Measurements from ENCODE around the gene CNNM4.

The CNNM4 gene

GRCh38 chr2:96841701-96842495, 81.2 kb downstream of the CNNM4 start:
- H3K4me3 ChIP-seq (ENCODE audit: low read depth, low read length): no peak overlapping the region
- TF ChIP-seq CTCF (IDR thresholded peaks at IDR 0.05; ENCODE audit: low read depth, low read length, missing control alignments): no peak
- no peak for DNase-seq (ENCODE audit: low read depth)

- no peak for DNase-seq (ENCODE audit: low read depth)
- TF ChIP-seq CTCF (IDR thresholded peaks at IDR 0.05; ENCODE audit: low read depth, low read length, missing control alignments): no peak
These were observed 81.9 kb downstream of the CNNM4 start for GRCh38 chr2:96842600-96842999.

GRCh38 chr2:96843538-96844268, 83.0 kb downstream of the CNNM4 start, which contains the start of gene ANKRD23:
Gene ANKRD23, minus strand, starts transcription at chr2:96844021. Its CDS starts 29 bp downstream, at chr2:96843992.
- H3K4me3 ChIP-seq (ENCODE audit: low read depth, low read length): no peak within 1 kb of the TSS
- DNase-seq (ENCODE audit: low read depth): no peak
- TF ChIP-seq CTCF (IDR thresholded peaks at IDR 0.05; ENCODE audit: low read depth, low read length, missing control alignments): no peak

More at GRCh38 chr2:96842600-96842999, 81.9 kb downstream of the CNNM4 start:
- H3K4me3 ChIP-seq (ENCODE audit: low read depth, low read length): no peak overlapping the region

- no peak for DNase-seq (ENCODE audit: low read depth)
- no peak for TF ChIP-seq CTCF (IDR thresholded peaks at IDR 0.05; ENCODE audit: low read depth, low read length, missing control alignments)
These were observed 83.7 kb downstream of the CNNM4 start for GRCh38 chr2:96844405-96844808.

GRCh38 chr2:96846825-96847224, 86.1 kb downstream of the CNNM4 start:
- H3K4me3 ChIP-seq (ENCODE audit: low read depth, low read length): no peak overlapping the region
- TF ChIP-seq CTCF (IDR thresholded peaks at IDR 0.05; ENCODE audit: low read depth, low read length, missing control alignments): no peak
- no peak for DNase-seq (ENCODE audit: low read depth)

More at GRCh38 chr2:96844405-96844808, 83.7 kb downstream of the CNNM4 start:
- no peak overlapping the region for H3K4me3 ChIP-seq (ENCODE audit: low read depth, low read length)

DNA sequence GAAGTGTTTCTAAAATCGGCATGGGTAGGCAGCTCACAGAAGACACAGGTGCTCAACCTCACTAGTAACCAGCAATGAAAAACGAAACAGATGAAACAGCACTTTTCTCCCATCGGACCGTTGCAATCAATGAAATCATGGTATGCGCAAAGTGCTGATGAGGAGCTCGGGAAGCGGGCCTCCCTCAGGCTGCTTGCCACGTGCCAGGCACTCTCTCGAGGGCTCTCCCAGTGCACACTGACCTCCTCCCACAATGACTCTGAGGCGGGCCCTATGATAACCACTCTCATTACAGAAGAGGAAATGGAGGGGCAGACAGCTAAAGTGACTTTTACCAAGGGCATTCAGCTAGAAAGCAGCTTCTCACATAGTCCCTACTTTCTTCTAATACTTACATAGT, 86.9 kb downstream of the CNNM4 start:
- no peak overlapping the region for H3K4me3 ChIP-seq (ENCODE audit: low read depth, low read length)
- no peak for DNase-seq (ENCODE audit: low read depth)
- TF ChIP-seq CTCF (IDR thresholded peaks at IDR 0.05; ENCODE audit: low read depth, low read length, missing control alignments): no peak
